GM10266 (cell line): ENCODE results near the gene TMEM204.

Experiments
- DNase-seq: peaks from one replicate; pipeline ENCODE4 v3.0.0; 2012; ENCODE audit errors: extremely low spot score
- TF ChIP-seq, protein P1 (sequence below): IDR thresholded peaks from 2 replicates; pipeline ENCODE4 v1.5.1; 2012; ENCODE audit warnings: mild to moderate bottlenecking, low read depth; ENCODE audit not compliant: control insufficient read depth, insufficient read depth; ENCODE audit errors: missing control alignments

TMEM204 gene

DNA sequence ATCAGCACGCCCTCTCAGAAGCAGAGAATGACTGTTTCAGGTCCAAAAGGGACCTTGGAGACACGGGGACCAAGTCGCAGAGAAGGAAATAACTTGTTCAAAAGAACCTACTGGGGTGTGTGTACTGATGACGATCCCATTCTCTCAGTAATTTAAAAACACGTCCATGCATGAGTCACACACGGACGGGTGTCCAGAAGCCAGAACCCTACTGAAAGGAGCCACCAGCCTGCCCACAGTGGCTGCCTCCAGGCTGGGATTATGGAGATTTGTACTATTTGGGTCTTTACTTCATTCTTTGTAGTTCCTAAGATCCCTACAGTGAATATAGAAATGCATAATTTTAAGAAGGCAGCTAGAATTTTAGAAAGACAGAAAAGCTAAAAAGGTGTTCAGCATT lies 27.8 kb downstream of the TMEM204 start:
- DNase-seq: no peak
- TF ChIP-seq, protein P1, sequence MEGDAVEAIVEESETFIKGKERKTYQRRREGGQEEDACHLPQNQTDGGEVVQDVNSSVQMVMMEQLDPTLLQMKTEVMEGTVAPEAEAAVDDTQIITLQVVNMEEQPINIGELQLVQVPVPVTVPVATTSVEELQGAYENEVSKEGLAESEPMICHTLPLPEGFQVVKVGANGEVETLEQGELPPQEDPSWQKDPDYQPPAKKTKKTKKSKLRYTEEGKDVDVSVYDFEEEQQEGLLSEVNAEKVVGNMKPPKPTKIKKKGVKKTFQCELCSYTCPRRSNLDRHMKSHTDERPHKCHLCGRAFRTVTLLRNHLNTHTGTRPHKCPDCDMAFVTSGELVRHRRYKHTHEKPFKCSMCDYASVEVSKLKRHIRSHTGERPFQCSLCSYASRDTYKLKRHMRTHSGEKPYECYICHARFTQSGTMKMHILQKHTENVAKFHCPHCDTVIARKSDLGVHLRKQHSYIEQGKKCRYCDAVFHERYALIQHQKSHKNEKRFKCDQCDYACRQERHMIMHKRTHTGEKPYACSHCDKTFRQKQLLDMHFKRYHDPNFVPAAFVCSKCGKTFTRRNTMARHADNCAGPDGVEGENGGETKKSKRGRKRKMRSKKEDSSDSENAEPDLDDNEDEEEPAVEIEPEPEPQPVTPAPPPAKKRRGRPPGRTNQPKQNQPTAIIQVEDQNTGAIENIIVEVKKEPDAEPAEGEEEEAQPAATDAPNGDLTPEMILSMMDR: no peak

GRCh38 chr16:1561836-1562235 lies 28.4 kb downstream of the TMEM204 start:
- TF ChIP-seq, protein P1: no peak
- DNase-seq: no peak

DNA sequence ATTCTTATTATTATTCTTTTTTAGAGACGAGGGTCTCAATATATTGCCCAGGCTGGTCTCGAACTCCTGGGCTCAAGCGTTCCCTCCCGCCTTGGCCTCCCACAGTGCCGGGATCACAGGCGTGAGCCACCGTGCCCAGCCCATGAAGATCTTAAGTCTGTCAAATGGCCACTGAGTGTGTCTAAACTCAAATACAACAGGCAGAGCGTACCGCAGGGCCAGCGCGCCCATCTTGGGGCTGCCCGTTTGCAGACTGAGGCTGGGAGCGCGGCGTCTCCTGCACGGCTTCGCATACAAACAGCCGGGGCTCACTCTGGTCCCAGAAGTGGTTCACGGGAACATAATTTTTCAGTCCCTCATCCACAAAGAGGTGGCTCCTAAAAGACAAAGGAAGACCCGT lies 30.3 kb downstream of the TMEM204 start:
- DNase-seq: no peak

GRCh38 chr16:1564325-1564724 lies 30.9 kb downstream of the TMEM204 start:
- TF ChIP-seq, protein P1: peak; percentile 18
- no peak for DNase-seq

More for the DNA sequence above, 30.3 kb downstream of the TMEM204 start:
- TF ChIP-seq, protein P1: no peak

- DNase-seq: no peak
- TF ChIP-seq, protein P1: no peak
Observed at GRCh38 chr16:1565083-1565805, 31.8 kb downstream of the TMEM204 start.

DNA sequence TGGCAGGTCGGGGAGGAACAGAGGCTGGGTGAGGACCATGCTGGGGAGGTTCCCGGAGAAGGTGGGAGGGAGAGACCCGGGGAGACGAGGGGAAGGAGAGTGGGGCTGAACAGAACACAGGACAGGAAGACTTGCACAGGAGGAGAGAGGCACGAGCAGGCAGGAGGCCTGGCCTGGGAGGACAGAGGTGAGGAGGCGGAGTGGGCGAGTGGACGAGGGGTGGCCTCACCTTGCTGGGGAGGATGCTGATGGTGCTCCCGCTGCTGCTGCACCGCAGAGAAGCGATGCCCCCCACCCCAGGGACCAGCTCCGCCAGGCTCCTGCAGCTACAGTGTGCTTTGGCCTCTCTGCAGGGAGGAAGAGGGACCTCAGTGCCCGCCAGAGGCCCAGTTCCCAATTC lies 34.5 kb downstream of the TMEM204 start:
- TF ChIP-seq, protein P1: no peak
- no peak for DNase-seq

- no peak for DNase-seq
- TF ChIP-seq, protein P1: no peak
Observed at GRCh38 chr16:1571012-1571671, 37.7 kb downstream of the TMEM204 start.
